ENCODE results near the gene RGS3. TPM values are rescaled to one million over a fixed set of nuclear protein-coding genes. Genes with fewer than 3 reads are reported as not detected.
A peak's percentile ranks its signal among the peaks of the same experiment; 100 is the strongest.

Gene RGS3
- total and polyA plus RNA-seq, 2 of the 13 experiments (the other 11 are each of a cell fraction or from before 2014, with no cell fraction given) = 17.1 to 28.8 TPM

- TF ChIP-seq, protein P1, sequence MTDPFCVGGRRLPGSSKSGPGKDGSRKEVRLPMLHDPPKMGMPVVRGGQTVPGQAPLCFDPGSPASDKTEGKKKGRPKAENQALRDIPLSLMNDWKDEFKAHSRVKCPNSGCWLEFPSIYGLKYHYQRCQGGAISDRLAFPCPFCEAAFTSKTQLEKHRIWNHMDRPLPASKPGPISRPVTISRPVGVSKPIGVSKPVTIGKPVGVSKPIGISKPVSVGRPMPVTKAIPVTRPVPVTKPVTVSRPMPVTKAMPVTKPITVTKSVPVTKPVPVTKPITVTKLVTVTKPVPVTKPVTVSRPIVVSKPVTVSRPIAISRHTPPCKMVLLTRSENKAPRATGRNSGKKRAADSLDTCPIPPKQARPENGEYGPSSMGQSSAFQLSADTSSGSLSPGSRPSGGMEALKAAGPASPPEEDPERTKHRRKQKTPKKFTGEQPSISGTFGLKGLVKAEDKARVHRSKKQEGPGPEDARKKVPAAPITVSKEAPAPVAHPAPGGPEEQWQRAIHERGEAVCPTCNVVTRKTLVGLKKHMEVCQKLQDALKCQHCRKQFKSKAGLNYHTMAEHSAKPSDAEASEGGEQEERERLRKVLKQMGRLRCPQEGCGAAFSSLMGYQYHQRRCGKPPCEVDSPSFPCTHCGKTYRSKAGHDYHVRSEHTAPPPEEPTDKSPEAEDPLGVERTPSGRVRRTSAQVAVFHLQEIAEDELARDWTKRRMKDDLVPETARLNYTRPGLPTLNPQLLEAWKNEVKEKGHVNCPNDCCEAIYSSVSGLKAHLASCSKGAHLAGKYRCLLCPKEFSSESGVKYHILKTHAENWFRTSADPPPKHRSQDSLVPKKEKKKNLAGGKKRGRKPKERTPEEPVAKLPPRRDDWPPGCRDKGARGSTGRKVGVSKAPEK (CRISPR knock-in tag; IDR thresholded peaks at IDR 0.05; ENCODE audit: borderline replicate concordance) = no peak
- peak; percentile 65 for TF ChIP-seq FOSL2 (CRISPR knock-in tag; IDR thresholded peaks at IDR 0.05)
- TF ChIP-seq LCORL (IDR thresholded peaks at IDR 0.05) = peak; percentile 46; the same call in 1 of the 2 replicates
- peak; percentile 97 for TF ChIP-seq LCORL (CRISPR knock-in tag; IDR thresholded peaks at IDR 0.05)
- TF ChIP-seq, protein P2, sequence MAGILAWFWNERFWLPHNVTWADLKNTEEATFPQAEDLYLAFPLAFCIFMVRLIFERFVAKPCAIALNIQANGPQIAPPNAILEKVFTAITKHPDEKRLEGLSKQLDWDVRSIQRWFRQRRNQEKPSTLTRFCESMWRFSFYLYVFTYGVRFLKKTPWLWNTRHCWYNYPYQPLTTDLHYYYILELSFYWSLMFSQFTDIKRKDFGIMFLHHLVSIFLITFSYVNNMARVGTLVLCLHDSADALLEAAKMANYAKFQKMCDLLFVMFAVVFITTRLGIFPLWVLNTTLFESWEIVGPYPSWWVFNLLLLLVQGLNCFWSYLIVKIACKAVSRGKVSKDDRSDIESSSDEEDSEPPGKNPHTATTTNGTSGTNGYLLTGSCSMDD (CRISPR knock-in tag; IDR thresholded peaks at IDR 0.05) = no peak
- TF ChIP-seq HBP1 (CRISPR knock-in tag; IDR thresholded peaks at IDR 0.05; ENCODE audit: low read depth) = no peak
- TF ChIP-seq, protein P3, sequence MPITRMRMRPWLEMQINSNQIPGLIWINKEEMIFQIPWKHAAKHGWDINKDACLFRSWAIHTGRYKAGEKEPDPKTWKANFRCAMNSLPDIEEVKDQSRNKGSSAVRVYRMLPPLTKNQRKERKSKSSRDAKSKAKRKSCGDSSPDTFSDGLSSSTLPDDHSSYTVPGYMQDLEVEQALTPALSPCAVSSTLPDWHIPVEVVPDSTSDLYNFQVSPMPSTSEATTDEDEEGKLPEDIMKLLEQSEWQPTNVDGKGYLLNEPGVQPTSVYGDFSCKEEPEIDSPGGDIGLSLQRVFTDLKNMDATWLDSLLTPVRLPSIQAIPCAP (CRISPR knock-in tag; IDR thresholded peaks at IDR 0.05; ENCODE audit: low read depth) = no peak
- TF ChIP-seq ESRRA (CRISPR knock-in tag; IDR thresholded peaks at IDR 0.05; ENCODE audit: low read depth) = peak; percentile 82
- no peak for TF ChIP-seq ELK4 (CRISPR knock-in tag; IDR thresholded peaks at IDR 0.05; ENCODE audit: borderline replicate concordance)
- TF ChIP-seq FLYWCH1 (CRISPR knock-in tag; IDR thresholded peaks at IDR 0.05) = no peak
- TF ChIP-seq HDAC6 (IDR thresholded peaks at IDR 0.05; ENCODE audit: low read depth, low read length) = no peak
Measured at GRCh38 chr9:113609562-113610318, 146.2 kb downstream of the RGS3 start (continued).
